GM19239 (cell line): ENCODE results near the gene LIX1L.
A peak's percentile ranks its signal among the peaks of the same experiment; 100 is the strongest.

Source experiments
- DNase-seq: peaks from one replicate; pipeline ENCODE4 v3.0.0; 2011; ENCODE audit warnings: low spot score; ENCODE audit not compliant: insufficient read length
- FAIRE-seq: peaks from 2 replicates; lab custom pipeline; 2011; peaks lifted over from hg19 to GRCh38; lab: Jason Lieb, UNC

LIX1L gene

GRCh38 chr1:145964328-145965118 is 6.7 kb upstream of the LIX1L start, which contains the start of the genes ANKRD34A and POLR3GL:
Gene ANKRD34A (minus strand): TSS chr1:145964575. CDS start chr1:145961759, 2,816 bp downstream.
Gene POLR3GL (plus strand): TSS chr1:145964690. CDS start chr1:145974866, 10,176 bp downstream.
- FAIRE-seq (peak; percentile 95), DNase-seq (peak; percentile 87)

GRCh38 chr1:145963265-145964019 is 5.6 kb upstream of the LIX1L start:
- DNase-seq, result no peak

GRCh38 chr1:145962157-145963102 is 4.6 kb upstream of the LIX1L start:
- FAIRE-seq, result no peak
- no peak for DNase-seq

More at GRCh38 chr1:145963265-145964019, 5.6 kb upstream of the LIX1L start:
- FAIRE-seq, result no peak

GRCh38 chr1:145961425-145962156 is 3.8 kb upstream of the LIX1L start:
- FAIRE-seq (peak; percentile 53), DNase-seq (no peak)

- DNase-seq, result no peak
Observed at GRCh38 chr1:145961109-145961424, 3.2 kb upstream of the LIX1L start.

GRCh38 chr1:145960468-145961108 is 2.8 kb upstream of the LIX1L start:
- FAIRE-seq (peak; percentile 4), DNase-seq (no peak)

More at GRCh38 chr1:145961109-145961424, 3.2 kb upstream of the LIX1L start:
- no peak for FAIRE-seq

GRCh38 chr1:145959957-145960467 is 2.2 kb upstream of the LIX1L start:
- no peak for FAIRE-seq

GRCh38 chr1:145959333-145959732 is 1.5 kb upstream of the LIX1L start:
- FAIRE-seq (no peak), DNase-seq (no peak)

More at GRCh38 chr1:145959957-145960467, 2.2 kb upstream of the LIX1L start:
- DNase-seq, result no peak

- FAIRE-seq, result no peak
Observed at GRCh38 chr1:145958734-145959133, 917 bp upstream of the LIX1L start.

GRCh38 chr1:145956781-145957442 is 905 bp downstream of the LIX1L start:
- FAIRE-seq, result no peak
- DNase-seq, result no peak

More at GRCh38 chr1:145958734-145959133, 917 bp upstream of the LIX1L start:
- DNase-seq, result no peak

- no peak for FAIRE-seq
- no peak for DNase-seq
Observed at GRCh38 chr1:145956361-145956760, 1.5 kb downstream of the LIX1L start.

GRCh38 chr1:145955436-145955835 is 2.4 kb downstream of the LIX1L start:
- FAIRE-seq (no peak), DNase-seq (no peak)

GRCh38 chr1:145953861-145954260 is 4.0 kb downstream of the LIX1L start:
- FAIRE-seq (no peak), DNase-seq (no peak)

GRCh38 chr1:145952903-145953302 is 4.9 kb downstream of the LIX1L start:
- FAIRE-seq (no peak), DNase-seq (no peak)

- DNase-seq, result no peak
- no peak for FAIRE-seq
Observed at GRCh38 chr1:145951526-145951925, 6.3 kb downstream of the LIX1L start.

- DNase-seq, result no peak
- no peak for FAIRE-seq
Observed at GRCh38 chr1:145949219-145949618, 8.6 kb downstream of the LIX1L start.

- FAIRE-seq (no peak), DNase-seq (no peak)
Observed at GRCh38 chr1:145947551-145947950, 10.3 kb downstream of the LIX1L start.

- no peak for DNase-seq
- no peak for FAIRE-seq
Observed at GRCh38 chr1:145946477-145946986, 11.3 kb downstream of the LIX1L start.
